ENCODE data around the gene ADGRL2. TPM values are rescaled to one million over a fixed set of nuclear protein-coding genes. Genes with fewer than 3 reads are reported as not detected.

ADGRL2 gene
- total RNA-seq, 3 donors from 2014 or later = 59.6 to 78.0 (median 74.7) TPM

DNA sequence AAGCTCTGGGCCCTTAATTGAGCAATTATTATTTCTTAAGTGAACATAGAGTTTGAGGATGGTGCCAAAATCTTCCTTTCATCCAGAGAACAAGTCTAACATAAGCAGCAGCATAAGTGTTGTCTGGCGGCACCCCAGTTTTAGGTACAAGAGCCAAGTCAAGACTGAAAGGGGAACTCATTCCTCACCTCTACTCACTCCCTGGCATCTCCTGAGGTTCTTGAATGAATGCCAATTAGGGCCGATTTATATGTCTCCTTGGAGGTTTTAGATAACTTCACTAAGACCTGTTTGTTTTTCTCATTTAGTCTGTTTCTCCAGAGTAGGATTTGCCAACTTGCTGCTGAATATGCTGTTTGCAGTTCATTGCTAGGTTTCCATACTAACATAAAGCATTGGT is 42.6 kb upstream of the ADGRL2 start:
- Histone ChIP-seq H3K4me3 (no peak overlapping the region), H3K36me3 (no peaks in the 10 kb centered on the region), H3K27ac (no peak overlapping the region), H3K27me3 (no peaks in the 10 kb centered on the region), H3K4me1 (no peaks in the 10 kb centered on the region), H3K9me3 (no peaks in the 10 kb centered on the region)
- no peak for DNase-seq (ENCODE audit: low spot score in 2 of 2)
- TF ChIP-seq, protein P1, sequence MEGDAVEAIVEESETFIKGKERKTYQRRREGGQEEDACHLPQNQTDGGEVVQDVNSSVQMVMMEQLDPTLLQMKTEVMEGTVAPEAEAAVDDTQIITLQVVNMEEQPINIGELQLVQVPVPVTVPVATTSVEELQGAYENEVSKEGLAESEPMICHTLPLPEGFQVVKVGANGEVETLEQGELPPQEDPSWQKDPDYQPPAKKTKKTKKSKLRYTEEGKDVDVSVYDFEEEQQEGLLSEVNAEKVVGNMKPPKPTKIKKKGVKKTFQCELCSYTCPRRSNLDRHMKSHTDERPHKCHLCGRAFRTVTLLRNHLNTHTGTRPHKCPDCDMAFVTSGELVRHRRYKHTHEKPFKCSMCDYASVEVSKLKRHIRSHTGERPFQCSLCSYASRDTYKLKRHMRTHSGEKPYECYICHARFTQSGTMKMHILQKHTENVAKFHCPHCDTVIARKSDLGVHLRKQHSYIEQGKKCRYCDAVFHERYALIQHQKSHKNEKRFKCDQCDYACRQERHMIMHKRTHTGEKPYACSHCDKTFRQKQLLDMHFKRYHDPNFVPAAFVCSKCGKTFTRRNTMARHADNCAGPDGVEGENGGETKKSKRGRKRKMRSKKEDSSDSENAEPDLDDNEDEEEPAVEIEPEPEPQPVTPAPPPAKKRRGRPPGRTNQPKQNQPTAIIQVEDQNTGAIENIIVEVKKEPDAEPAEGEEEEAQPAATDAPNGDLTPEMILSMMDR (IDR thresholded peaks at IDR 0.05) = no peak
- no peak for TF ChIP-seq POLR2AphosphoS5 (IDR thresholded peaks at IDR 0.05)
- TF ChIP-seq POLR2A (IDR thresholded peaks at IDR 0.05) = no peak
- intact Hi-C loops (cut with DNase I; ENCODE audit: low total_unique reads) = no loop called here

DNA sequence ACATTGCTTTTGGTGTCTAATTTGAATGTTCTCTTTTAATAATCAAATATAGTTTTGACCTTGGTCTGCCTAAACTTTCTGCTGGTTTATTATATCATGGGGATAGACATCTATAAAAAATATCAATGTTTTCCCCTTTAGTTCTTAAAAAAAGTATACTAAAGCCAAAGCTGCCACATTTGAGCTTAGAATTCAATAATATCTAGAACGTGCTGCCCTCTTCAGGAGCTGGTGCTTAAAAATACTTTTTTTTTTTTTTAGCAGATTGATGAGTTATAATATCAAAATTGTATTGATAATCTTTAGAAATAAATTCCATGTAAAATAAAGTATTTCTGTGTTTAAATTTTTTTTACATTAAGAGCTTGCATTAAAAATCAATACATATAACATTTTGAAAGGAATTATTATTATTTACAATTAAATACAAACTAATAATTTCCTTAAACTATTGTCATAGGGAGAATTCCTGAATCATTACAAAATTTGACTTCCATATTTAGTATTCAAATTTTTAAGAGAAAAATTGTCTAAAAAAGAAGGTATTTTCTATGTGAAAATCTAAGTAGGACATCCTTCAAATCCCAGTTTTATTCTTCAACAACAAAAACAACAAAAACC is 40.1 kb upstream of the ADGRL2 start:
- intact Hi-C loops (cut with DNase I; ENCODE audit: low total_unique reads) = no loop called here
- H3K27ac ChIP-seq = no peak overlapping the region
- TF ChIP-seq POLR2AphosphoS5 (IDR thresholded peaks at IDR 0.05) (no peak), POLR2A (IDR thresholded peaks at IDR 0.05) (no peak)
- TF ChIP-seq, protein P1 (IDR thresholded peaks at IDR 0.05) = no peak
- no peak overlapping the region for H3K4me3 ChIP-seq
- H3K36me3 ChIP-seq = no peaks in the 10 kb centered on the region
- no peak for DNase-seq (ENCODE audit: low spot score in 2 of 2)
- H3K4me1 ChIP-seq = no peaks in the 10 kb centered on the region
- no peaks in the 10 kb centered on the region for H3K9me3 ChIP-seq
- H3K27me3 ChIP-seq = no peaks in the 10 kb centered on the region

DNA sequence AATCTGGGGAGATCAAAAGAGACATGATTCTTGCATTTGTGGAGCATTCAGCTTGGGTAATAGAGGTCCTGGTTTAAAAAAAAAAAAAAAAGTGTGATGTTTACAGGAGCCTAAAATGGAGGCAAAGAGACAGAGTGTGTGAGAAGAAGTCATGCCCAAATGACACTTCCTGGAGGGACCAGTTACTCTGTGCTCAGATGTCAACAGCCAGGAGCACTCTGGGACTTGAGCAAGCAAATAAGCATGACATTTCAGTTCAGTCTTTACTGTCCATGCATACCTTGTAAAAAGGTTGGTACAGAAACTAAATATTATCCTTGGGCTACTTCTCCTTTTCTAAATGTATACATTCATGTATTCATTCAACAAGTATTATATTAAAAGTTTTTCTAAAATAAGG is 25.2 kb upstream of the ADGRL2 start:
- Histone ChIP-seq H3K4me1 (no peaks in the 10 kb centered on the region), H3K4me3 (no peak overlapping the region), H3K27me3 (no peaks in the 10 kb centered on the region), H3K36me3 (no peaks in the 10 kb centered on the region), H3K27ac (no peak overlapping the region), H3K9me3 (no peaks in the 10 kb centered on the region)
- TF ChIP-seq, protein P1 (IDR thresholded peaks at IDR 0.05) = no peak
- TF ChIP-seq POLR2AphosphoS5 (IDR thresholded peaks at IDR 0.05) (no peak), POLR2A (IDR thresholded peaks at IDR 0.05) (no peak)
- intact Hi-C loops (cut with DNase I; ENCODE audit: low total_unique reads) = no loop called here
- no peak for DNase-seq (ENCODE audit: low spot score in 2 of 2)

DNA sequence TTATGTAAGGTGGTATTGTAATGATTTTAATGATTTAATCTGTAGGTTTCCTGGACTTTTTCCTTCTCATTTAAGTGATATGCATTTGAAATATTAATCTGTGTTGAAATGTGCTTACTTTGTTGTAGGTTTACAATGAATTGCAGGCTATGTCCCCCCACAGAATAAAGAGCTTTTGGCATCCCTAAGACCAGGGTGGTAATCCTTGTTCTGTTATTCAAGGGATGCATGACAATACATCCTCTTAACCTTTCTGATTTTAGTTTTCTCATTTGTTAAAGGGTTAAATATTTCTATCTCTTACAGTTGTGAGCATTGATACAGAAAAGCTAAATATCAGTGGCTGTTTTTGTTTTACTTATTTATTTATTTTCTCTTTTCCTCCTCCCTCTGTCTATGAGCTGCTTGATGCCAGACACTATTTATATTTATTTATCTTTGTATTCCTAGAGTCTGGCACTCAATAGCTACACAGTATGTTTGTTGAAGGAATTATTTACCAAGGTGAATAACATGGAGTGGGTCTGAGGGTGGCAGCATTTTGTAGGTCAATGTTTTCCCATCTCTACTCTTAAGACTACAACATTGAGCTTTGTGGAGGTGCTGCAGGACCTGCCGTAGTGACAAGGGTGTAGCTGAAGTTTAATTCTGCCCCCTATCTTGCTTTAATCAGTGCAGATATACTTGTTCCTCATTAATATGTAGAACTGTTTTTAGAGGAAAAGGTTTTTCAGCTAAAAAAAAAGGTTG is 19.9 kb upstream of the ADGRL2 start:
- Histone ChIP-seq H3K27me3 (no peaks in the 10 kb centered on the region), H3K4me3 (no peak overlapping the region), H3K36me3 (no peaks in the 10 kb centered on the region), H3K9me3 (no peaks in the 10 kb centered on the region), H3K27ac (no peak overlapping the region), H3K4me1 (no peaks in the 10 kb centered on the region)
- TF ChIP-seq POLR2A (IDR thresholded peaks at IDR 0.05) (no peak), POLR2AphosphoS5 (IDR thresholded peaks at IDR 0.05) (no peak)
- TF ChIP-seq, protein P1 (IDR thresholded peaks at IDR 0.05) = no peak
- intact Hi-C loops (cut with DNase I; ENCODE audit: low total_unique reads) = no loop called here
- DNase-seq (ENCODE audit: low spot score in 2 of 2) = no peak

DNA sequence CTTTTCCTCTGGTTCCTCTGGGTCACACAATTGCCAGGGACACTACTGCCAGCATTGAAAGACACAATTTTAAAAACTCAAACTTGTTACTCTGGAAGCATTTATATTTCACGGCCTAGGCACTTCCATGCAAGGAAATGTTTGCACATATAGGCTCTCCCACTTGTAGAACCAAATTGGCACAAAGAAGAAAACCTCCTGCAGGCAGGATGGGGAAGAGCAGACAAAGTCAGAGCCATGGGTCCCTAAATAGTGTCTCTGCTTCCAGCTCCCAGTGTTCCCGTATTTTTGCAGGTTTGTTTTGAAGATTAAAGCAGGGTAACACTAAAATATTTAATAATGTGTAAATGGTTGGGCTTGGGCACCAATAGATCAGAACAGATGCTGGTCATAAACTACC is 19.0 kb upstream of the ADGRL2 start:
- DNase-seq (ENCODE audit: low spot score in 2 of 2) = no peak
- TF ChIP-seq POLR2AphosphoS5 (IDR thresholded peaks at IDR 0.05) (no peak), POLR2A (IDR thresholded peaks at IDR 0.05) (no peak)
- TF ChIP-seq, protein P1 (IDR thresholded peaks at IDR 0.05) = no peak
- no peak overlapping the region for H3K4me3 ChIP-seq
- intact Hi-C loops (cut with DNase I; ENCODE audit: low total_unique reads) = no loop called here
- no peak overlapping the region for H3K27ac ChIP-seq
- H3K27me3 ChIP-seq = no peaks in the 10 kb centered on the region
- no peaks in the 10 kb centered on the region for H3K4me1 ChIP-seq
- no peaks in the 10 kb centered on the region for H3K36me3 ChIP-seq
- H3K9me3 ChIP-seq = no peaks in the 10 kb centered on the region
